Right renal pelvis (tissue), 4 donors: ENCODE results near the gene MED9. TPM values are rescaled to one million over a fixed set of nuclear protein-coding genes. Genes with fewer than 3 reads are reported as not detected.

ENCODE experiments used
- DNase-seq, 4 donors: peaks; one replicate each; pipeline ENCODE4 v3.0.0-alpha.2; 2013; ENCODE audit warnings: low read depth in 4 of 4, low spot score in 3 of 4, missing footprints in 1 of 4
- polyA plus RNA-seq, 4 donors: library from polyadenylated mRNA; unstranded; fragments of 120-200 nt; gene quantifications; one replicate each; pipeline ENCODE4 v1.2.1, GENCODE V29; 2013; ENCODE audit not compliant: insufficient read length in 4 of 4

The MED9 gene
- polyA plus RNA-seq, 4 donors, result 20.9 to 23.3 (median 22.6) TPM

- no peak for DNase-seq
Measured at GRCh38 chr17:17512866-17513265, 36.1 kb downstream of the MED9 start.

- no peak for DNase-seq
Measured at GRCh38 chr17:17513626-17514025, 36.8 kb downstream of the MED9 start.

GRCh38 chr17:17514361-17514992 is 37.7 kb downstream of the MED9 start:
- no peak for DNase-seq

- no peak for DNase-seq
Measured at GRCh38 chr17:17514993-17515933, 38.5 kb downstream of the MED9 start.

- DNase-seq, result no peak
Measured at GRCh38 chr17:17515934-17516930, 39.4 kb downstream of the MED9 start.

GRCh38 chr17:17516941-17517720 is 40.3 kb downstream of the MED9 start:
- no peak for DNase-seq

- no peak for DNase-seq
Measured at GRCh38 chr17:17518014-17518413, 41.2 kb downstream of the MED9 start.

- no peak for DNase-seq
Measured at GRCh38 chr17:17518951-17519350, 42.2 kb downstream of the MED9 start.

GRCh38 chr17:17519886-17520285 is 43.1 kb downstream of the MED9 start:
- no peak for DNase-seq

- no peak for DNase-seq
Measured at GRCh38 chr17:17520599-17521232, 43.9 kb downstream of the MED9 start.

GRCh38 chr17:17523001-17523730 is 46.4 kb downstream of the MED9 start:
- no peak for DNase-seq

- DNase-seq, result no peak
Measured at GRCh38 chr17:17523731-17524490, 47.1 kb downstream of the MED9 start.

- no peak for DNase-seq
Measured at GRCh38 chr17:17525311-17525710, 48.5 kb downstream of the MED9 start.

GRCh38 chr17:17525956-17526355 is 49.2 kb downstream of the MED9 start:
- DNase-seq, result no peak

- no peak for DNase-seq
Measured at GRCh38 chr17:17526369-17526768, 49.6 kb downstream of the MED9 start.

GRCh38 chr17:17527534-17527933 is 50.7 kb downstream of the MED9 start:
- no peak for DNase-seq

- DNase-seq, result no peak
Measured at GRCh38 chr17:17527956-17528500, 51.2 kb downstream of the MED9 start.
